ENCODE measurements around the gene NAPA. TPM values are rescaled to one million over a fixed set of nuclear protein-coding genes. Genes with fewer than 3 reads are reported as not detected.
A peak's percentile ranks its signal among the peaks of the same experiment; 100 is the strongest.

NAPA gene
- total and polyA plus RNA-seq, 10 of the 15 experiments (the other 5 are each of a cell fraction or from before 2014, with no cell fraction given), result 8.2 to 193 (median 102) TPM

DNA sequence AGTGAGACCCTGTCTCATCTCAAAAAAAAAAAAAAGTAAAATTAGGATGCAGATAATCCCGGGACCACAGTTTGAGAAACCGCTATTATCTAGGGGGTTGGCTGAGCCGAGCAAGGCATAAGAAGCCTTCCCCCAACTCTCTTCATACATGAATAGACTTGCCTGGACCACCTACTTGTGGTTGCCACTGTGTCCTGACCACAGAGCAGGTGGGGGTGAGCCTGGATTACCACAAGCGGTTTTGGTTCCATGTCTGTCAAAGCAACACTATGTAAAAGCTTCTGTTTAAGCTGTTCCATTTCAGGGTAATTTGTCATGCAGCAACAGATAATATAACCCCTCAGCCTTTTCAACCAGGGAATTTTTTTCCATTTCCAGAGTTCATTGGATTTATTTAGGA, 3.3 kb upstream of the NAPA start:
- H3K4me3 ChIP-seq, result no peak overlapping the region
- no peaks in the 10 kb centered on the region; the same call in 2 of the 3 replicates for H3K9me3 ChIP-seq (replicated peaks; ENCODE audit: control insufficient read depth, insufficient read depth, low read length)
- no peaks in the 10 kb centered on the region for H4K20me1 ChIP-seq (ENCODE audit: control insufficient read depth, insufficient read depth)
- H3K9ac ChIP-seq (ENCODE audit: control insufficient read depth, insufficient read depth, low read length), result no peak overlapping the region
- ChIA-PET RAD21 (ENCODE audit: unreplicated experiment) (interaction anchor here (0.6 to 1.3 kb wide), 7 partner anchors 25 to 244 kb away, joined by 3 to 5 read pairs (median 4); partner anchors contain the start of gene KPTN), POLR2A (interaction anchor here (0.9 to 1.2 kb wide), 3 partner anchors 9 to 82 kb away, joined by 3 to 7 read pairs (median 3); no protein-coding TSS in a partner anchor), CTCF (interaction anchor here (0.6 to 1.5 kb wide), 4 partner anchors 34 to 169 kb away, joined by 3 to 6 read pairs (median 4); partner anchors contain the start of genes DHX34 and KPTN), SMC1A (ENCODE audit: uncharacterized antibody, unreplicated experiment) (interaction anchor here (1.1 to 2.2 kb wide), 9 partner anchors 10 to 84 kb away, joined by 3 to 6 read pairs (median 4); partner anchors contain the start of gene KPTN)
- no peaks in the 10 kb centered on the region for H3K36me3 ChIP-seq (ENCODE audit: control insufficient read depth in 2 of 2, insufficient read depth in 2 of 2, low read length in 1 of 2)
- 13% methylated on average over 4 of the region's 4 CpGs for WGBS (ENCODE audit: insufficient coverage, insufficient replicate concordance, low lambda C conversion rate, missing lambda C conversion rate)
- H3K4me2 ChIP-seq (ENCODE audit: control insufficient read depth, insufficient read depth), result peak overlapping the region; percentile 75
- intact Hi-C loops (cut with micrococcal nuclease; ENCODE audit: unreplicated experiment), result loop anchor here (5.0 to 10.0 kb wide), 2 partner anchors 233 to 586 kb away; no protein-coding TSS in a partner anchor
- H3K4me1 ChIP-seq (ENCODE audit: control insufficient read depth, insufficient read depth, low read length), result peaks cover 36% of the 10 kb centered on the region
- peak; percentile 90 for DNase-seq (ENCODE audit: low read depth, low spot score)
- no peak overlapping the region for H3K27ac ChIP-seq (ENCODE audit: control insufficient read depth, insufficient read depth)
- no peaks in the 10 kb centered on the region; a peak in 1 of 4 replicates for H3K27me3 ChIP-seq (replicated peaks in 1 of 2; ENCODE audit: control insufficient read depth in 2 of 2, insufficient read depth in 2 of 2, low read length in 1 of 2)
- no peak overlapping the region for H2AFZ ChIP-seq (ENCODE audit: control insufficient read depth, low read depth, low read length)
- H3K79me2 ChIP-seq (ENCODE audit: control insufficient read depth, insufficient read depth, low read length), result peaks cover 17% of the 10 kb centered on the region
- in situ Hi-C loops (cut with MboI), result no loop called here
- FAIRE-seq, result no peak
- BruUV-seq (replicated peaks), result no TSS peak
- peak; percentile 41 for ATAC-seq
- TF ChIP-seq IKZF2 (IDR thresholded peaks at IDR 0.05), result peak; percentile 98 to 99
- TF ChIP-seq, protein P1, sequence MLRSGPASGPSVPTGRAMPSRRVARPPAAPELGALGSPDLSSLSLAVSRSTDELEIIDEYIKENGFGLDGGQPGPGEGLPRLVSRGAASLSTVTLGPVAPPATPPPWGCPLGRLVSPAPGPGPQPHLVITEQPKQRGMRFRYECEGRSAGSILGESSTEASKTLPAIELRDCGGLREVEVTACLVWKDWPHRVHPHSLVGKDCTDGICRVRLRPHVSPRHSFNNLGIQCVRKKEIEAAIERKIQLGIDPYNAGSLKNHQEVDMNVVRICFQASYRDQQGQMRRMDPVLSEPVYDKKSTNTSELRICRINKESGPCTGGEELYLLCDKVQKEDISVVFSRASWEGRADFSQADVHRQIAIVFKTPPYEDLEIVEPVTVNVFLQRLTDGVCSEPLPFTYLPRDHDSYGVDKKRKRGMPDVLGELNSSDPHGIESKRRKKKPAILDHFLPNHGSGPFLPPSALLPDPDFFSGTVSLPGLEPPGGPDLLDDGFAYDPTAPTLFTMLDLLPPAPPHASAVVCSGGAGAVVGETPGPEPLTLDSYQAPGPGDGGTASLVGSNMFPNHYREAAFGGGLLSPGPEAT (IDR thresholded peaks at IDR 0.05; ENCODE audit: low read depth), result peak; percentile 91
- TF ChIP-seq CBFB (IDR thresholded peaks at IDR 0.05; ENCODE audit: low read depth), result peak; percentile 99
- 0 out of 2 replicates have a peak, but pooled peaks have one; percentile 74 for TF ChIP-seq CBX5 (IDR thresholded peaks at IDR 0.05; ENCODE audit: low read depth)
- TF ChIP-seq IKZF1 (conservative IDR thresholded peaks at IDR 0.05), result peak; percentile 97
- TF ChIP-seq ETV6 (conservative IDR thresholded peaks at IDR 0.05 in 1 of 2, IDR thresholded peaks at IDR 0.05 in 1 of 2; ENCODE audit: borderline replicate concordance in 1 of 2, low read depth in 1 of 2), result peak in 1 of 2 experiments; percentile 62; a peak in 1 of 4 replicates
- TF ChIP-seq SPI1 (IDR thresholded peaks at IDR 0.05; ENCODE audit: borderline replicate concordance, insufficient read depth, low read depth, low read length), result no peak
- peak; percentile 85 for TF ChIP-seq SP1 (IDR thresholded peaks at IDR 0.05; ENCODE audit: low read depth, low read length)
- TF ChIP-seq HDAC6 (IDR thresholded peaks at IDR 0.05; ENCODE audit: unreplicated experiment), result no peak
- TF ChIP-seq CREM (IDR thresholded peaks at IDR 0.05; ENCODE audit: low read depth), result peak; percentile 79
- no peak for TF ChIP-seq LARP7 (IDR thresholded peaks at IDR 0.05)
- TF ChIP-seq PAX8 (IDR thresholded peaks at IDR 0.05), result peak; percentile 71; the same call in 1 of the 2 replicates
- TF ChIP-seq, protein P2, sequence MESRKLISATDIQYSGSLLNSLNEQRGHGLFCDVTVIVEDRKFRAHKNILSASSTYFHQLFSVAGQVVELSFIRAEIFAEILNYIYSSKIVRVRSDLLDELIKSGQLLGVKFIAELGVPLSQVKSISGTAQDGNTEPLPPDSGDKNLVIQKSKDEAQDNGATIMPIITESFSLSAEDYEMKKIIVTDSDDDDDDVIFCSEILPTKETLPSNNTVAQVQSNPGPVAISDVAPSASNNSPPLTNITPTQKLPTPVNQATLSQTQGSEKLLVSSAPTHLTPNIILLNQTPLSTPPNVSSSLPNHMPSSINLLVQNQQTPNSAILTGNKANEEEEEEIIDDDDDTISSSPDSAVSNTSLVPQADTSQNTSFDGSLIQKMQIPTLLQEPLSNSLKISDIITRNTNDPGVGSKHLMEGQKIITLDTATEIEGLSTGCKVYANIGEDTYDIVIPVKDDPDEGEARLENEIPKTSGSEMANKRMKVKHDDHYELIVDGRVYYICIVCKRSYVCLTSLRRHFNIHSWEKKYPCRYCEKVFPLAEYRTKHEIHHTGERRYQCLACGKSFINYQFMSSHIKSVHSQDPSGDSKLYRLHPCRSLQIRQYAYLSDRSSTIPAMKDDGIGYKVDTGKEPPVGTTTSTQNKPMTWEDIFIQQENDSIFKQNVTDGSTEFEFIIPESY (IDR thresholded peaks at IDR 0.05), result 0 out of 2 replicates have a peak, but pooled peaks have one; percentile 48
- TF ChIP-seq, protein P3, sequence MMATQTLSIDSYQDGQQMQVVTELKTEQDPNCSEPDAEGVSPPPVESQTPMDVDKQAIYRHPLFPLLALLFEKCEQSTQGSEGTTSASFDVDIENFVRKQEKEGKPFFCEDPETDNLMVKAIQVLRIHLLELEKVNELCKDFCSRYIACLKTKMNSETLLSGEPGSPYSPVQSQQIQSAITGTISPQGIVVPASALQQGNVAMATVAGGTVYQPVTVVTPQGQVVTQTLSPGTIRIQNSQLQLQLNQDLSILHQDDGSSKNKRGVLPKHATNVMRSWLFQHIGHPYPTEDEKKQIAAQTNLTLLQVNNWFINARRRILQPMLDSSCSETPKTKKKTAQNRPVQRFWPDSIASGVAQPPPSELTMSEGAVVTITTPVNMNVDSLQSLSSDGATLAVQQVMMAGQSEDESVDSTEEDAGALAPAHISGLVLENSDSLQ (IDR thresholded peaks at IDR 0.05), result peak; percentile 93
- TF ChIP-seq, protein P4, sequence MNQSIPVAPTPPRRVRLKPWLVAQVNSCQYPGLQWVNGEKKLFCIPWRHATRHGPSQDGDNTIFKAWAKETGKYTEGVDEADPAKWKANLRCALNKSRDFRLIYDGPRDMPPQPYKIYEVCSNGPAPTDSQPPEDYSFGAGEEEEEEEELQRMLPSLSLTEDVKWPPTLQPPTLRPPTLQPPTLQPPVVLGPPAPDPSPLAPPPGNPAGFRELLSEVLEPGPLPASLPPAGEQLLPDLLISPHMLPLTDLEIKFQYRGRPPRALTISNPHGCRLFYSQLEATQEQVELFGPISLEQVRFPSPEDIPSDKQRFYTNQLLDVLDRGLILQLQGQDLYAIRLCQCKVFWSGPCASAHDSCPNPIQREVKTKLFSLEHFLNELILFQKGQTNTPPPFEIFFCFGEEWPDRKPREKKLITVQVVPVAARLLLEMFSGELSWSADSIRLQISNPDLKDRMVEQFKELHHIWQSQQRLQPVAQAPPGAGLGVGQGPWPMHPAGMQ (IDR thresholded peaks at IDR 0.05; ENCODE audit: borderline replicate concordance), result peak; percentile 83
- TF ChIP-seq MEF2A (IDR thresholded peaks at IDR 0.05; ENCODE audit: insufficient read depth, low read depth, low read length), result peak; percentile 56
- peak; percentile 97; the same call in 1 of the 2 replicates for TF ChIP-seq MTA3 (IDR thresholded peaks at IDR 0.05; ENCODE audit: borderline replicate concordance, low read length)
- TF ChIP-seq EED (IDR thresholded peaks at IDR 0.05; ENCODE audit: low read depth), result peak; percentile 97
- TF ChIP-seq FOXM1 (IDR thresholded peaks at IDR 0.05; ENCODE audit: low read depth, low read length), result peak; percentile 87

Data from GM12878 (cell line).